Smooth muscle cell (in vitro differentiated cells): Measurements from ENCODE around the gene HTR2B. TPM values are rescaled to one million over a fixed set of nuclear protein-coding genes. Genes with fewer than 3 reads are reported as not detected.

ENCODE experiments used
- DNase-seq: peaks from one replicate; lab custom pipeline; 2025; ENCODE audit not compliant: unreplicated experiment; lab: John Stamatoyannopoulos, UW
- H2AFZ ChIP-seq: fragments of 200-600 bp; sonication (generic); 2 replicates; pipeline ENCODE4 v1.6.0; 2016; ENCODE audit warnings: antibody characterized with exemption, low read depth, mild to moderate bottlenecking
- H3F3A ChIP-seq: fragments of 200-600 bp; sonication (generic); 2 replicates; pipeline ENCODE4 v1.6.0; 2017; ENCODE audit warnings: antibody characterized with exemption, low read depth
- H3K27ac ChIP-seq: fragments of 200-600 bp; sonication (generic); 2 replicates; pipeline ENCODE4 v1.5.1; 2016; ENCODE audit warnings: low read depth, mild to moderate bottlenecking
- H3K27me3 ChIP-seq: fragments of 200-600 bp; sonication (generic); 2 replicates; pipeline ENCODE4 v1.6.1; 2016; ENCODE audit warnings: low read depth, mild to moderate bottlenecking
- H3K36me3 ChIP-seq: fragments of 200-600 bp; sonication (generic); 2 replicates; pipeline ENCODE4 v1.5.1; 2016; ENCODE audit warnings: low read depth
- H3K4me1 ChIP-seq: fragments of 200-600 bp; sonication (generic); 2 replicates; pipeline ENCODE4 v1.5.1; 2016; ENCODE audit warnings: low read depth
- H3K4me2 ChIP-seq: fragments of 200-600 bp; sonication (generic); 2 replicates; pipeline ENCODE4 v1.6.0; 2016; ENCODE audit warnings: mild to moderate bottlenecking
- H3K4me3 ChIP-seq: fragments of 200-600 bp; sonication (generic); 2 replicates; pipeline ENCODE4 v1.5.1; 2016; ENCODE audit warnings: mild to moderate bottlenecking
- H3K79me2 ChIP-seq: fragments of 200-600 bp; sonication (generic); 2 replicates; pipeline ENCODE4 v1.6.0; 2016; ENCODE audit warnings: low read depth, mild to moderate bottlenecking
- H3K9ac ChIP-seq: fragments of 200-600 bp; sonication (generic); 2 replicates; pipeline ENCODE4 v1.6.0; 2016; ENCODE audit warnings: low read depth
- H3K9me3 ChIP-seq: fragments of 200-600 bp; sonication (generic); replicated peaks from 2 replicates; pipeline ENCODE4 v1.5.1; 2016; ENCODE audit warnings: low read depth
- H4K20me1 ChIP-seq: fragments of 200-600 bp; sonication (generic); 2 replicates; pipeline ENCODE4 v1.6.0; 2016; ENCODE audit warnings: low read depth
- WGBS: methylation state at CpG from one replicate; pipeline ENCODE4 v1.1.7; 2016; ENCODE audit warnings: low lambda C conversion rate; 5-methylcytosine and 5-hydroxymethylcytosine counted together
- polyA plus RNA-seq: library from polyadenylated mRNA; unstranded; fragments of >200 nt; fragmentation: Nextera tagmentation; extraction: Ambion mirVana; gene quantifications from 2 replicates; pipeline ENCODE4 v1.2.1, GENCODE V29; 2016
- total RNA-seq: library from RNA; depleted of rRNA; stranded (reverse); fragments of >200 nt; gene quantifications from 2 replicates; pipeline ENCODE4 v1.2.3, GENCODE V29; 2014
- TF ChIP-seq, protein P1 (sequence below): fragments of 200-600 bp; sonication (generic); IDR thresholded peaks from 2 replicates; pipeline ENCODE4 v1.5.1; 2017; ENCODE audit warnings: borderline replicate concordance, mild to moderate bottlenecking, antibody characterized with exemption; ENCODE audit not compliant: insufficient read depth, poor library complexity, severe bottlenecking

The HTR2B gene
- total and polyA plus RNA-seq, 2 experiments from 2014 or later: 0.07 TPM; not detected in 1

DNA sequence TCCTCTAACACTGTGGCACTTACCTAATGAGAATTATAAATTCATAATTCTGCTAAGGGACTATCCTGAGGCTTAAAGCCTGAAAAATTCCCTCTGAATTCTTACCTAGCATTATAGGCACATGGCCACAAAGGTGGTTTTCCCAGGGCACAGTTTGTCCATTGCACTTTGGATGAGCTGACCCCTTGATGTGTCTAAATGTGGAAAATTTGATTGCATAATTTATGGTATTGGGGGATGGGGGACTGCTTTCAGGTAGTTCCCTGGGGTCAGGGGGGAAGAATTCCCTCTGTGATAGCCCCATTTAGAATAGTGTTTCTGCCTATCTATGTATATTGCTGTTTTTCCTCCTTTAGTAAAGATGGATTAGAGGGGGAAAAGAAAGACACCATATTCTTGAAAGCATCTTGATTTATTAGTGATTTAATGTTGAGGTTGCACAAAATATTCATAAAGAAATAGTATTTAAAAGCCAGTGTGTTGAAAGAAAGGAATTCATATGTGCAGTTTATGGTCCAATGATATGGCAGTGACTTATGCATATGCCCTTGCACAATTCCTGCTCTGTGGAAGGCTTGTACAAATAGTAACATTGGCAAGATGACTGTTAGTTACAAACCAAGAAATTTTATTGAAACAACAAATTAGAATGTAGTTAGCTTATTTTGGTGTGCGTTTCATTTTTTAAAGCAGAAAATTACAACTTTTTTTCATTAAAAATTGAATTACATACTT lies 8.7 kb upstream of the HTR2B start:
- Histone ChIP-seq H3K27me3 (no peaks in the 10 kb centered on the region), H3K36me3 (no peaks in the 10 kb centered on the region), H4K20me1 (peaks cover 45% of the 10 kb centered on the region), H3K9me3 (no peaks in the 10 kb centered on the region), H3K4me2 (no peak overlapping the region), H3K9ac (no peak overlapping the region), H3K27ac (no peak overlapping the region), H3F3A (peaks cover 8% of the 10 kb centered on the region), H2AFZ (no peak overlapping the region), H3K4me1 (peaks cover 4% of the 10 kb centered on the region), H3K79me2 (peaks cover 38% of the 10 kb centered on the region), H3K4me3 (no peak overlapping the region)
- TF ChIP-seq, protein P1, sequence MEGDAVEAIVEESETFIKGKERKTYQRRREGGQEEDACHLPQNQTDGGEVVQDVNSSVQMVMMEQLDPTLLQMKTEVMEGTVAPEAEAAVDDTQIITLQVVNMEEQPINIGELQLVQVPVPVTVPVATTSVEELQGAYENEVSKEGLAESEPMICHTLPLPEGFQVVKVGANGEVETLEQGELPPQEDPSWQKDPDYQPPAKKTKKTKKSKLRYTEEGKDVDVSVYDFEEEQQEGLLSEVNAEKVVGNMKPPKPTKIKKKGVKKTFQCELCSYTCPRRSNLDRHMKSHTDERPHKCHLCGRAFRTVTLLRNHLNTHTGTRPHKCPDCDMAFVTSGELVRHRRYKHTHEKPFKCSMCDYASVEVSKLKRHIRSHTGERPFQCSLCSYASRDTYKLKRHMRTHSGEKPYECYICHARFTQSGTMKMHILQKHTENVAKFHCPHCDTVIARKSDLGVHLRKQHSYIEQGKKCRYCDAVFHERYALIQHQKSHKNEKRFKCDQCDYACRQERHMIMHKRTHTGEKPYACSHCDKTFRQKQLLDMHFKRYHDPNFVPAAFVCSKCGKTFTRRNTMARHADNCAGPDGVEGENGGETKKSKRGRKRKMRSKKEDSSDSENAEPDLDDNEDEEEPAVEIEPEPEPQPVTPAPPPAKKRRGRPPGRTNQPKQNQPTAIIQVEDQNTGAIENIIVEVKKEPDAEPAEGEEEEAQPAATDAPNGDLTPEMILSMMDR: no peak
- DNase-seq: no peak
- 52% methylated on average over 1 of the region's 1 CpG for WGBS

DNA sequence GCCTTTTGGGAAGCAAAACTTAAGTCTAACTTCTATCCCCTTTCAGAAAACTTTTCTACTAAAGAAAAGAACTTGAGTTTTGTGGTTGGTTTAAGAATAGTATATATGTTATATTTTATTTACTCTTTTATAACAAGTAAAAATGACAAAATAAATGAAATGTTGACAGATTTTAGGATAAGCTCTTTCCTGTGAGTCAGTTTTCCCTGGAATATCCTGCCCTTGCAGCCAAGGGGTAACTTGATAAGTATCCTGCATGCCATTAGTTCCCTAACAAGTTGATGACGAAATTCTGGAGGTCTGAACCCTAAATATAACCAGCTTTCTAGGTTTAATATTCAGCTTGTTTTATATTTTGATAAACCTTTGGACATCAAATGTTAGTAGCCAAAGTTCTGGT lies 7.3 kb upstream of the HTR2B start:
- no peaks in the 10 kb centered on the region for H3K9me3 ChIP-seq
- WGBS: 67% methylated on average over 1 of the region's 1 CpG
- DNase-seq: no peak
- H4K20me1 ChIP-seq: peaks cover 38% of the 10 kb centered on the region
- peaks cover 4% of the 10 kb centered on the region for H3K4me1 ChIP-seq
- H2AFZ ChIP-seq: no peak overlapping the region
- no peaks in the 10 kb centered on the region for H3K36me3 ChIP-seq
- peaks cover 38% of the 10 kb centered on the region for H3K79me2 ChIP-seq
- no peak overlapping the region for H3K9ac ChIP-seq
- H3K4me2 ChIP-seq: peak overlapping the region; percentile 40
- no peak overlapping the region for H3K4me3 ChIP-seq
- TF ChIP-seq, protein P1: no peak
- no peaks in the 10 kb centered on the region for H3K27me3 ChIP-seq
- H3K27ac ChIP-seq: peak overlapping the region; percentile 56
- H3F3A ChIP-seq: peaks cover 8% of the 10 kb centered on the region

DNA sequence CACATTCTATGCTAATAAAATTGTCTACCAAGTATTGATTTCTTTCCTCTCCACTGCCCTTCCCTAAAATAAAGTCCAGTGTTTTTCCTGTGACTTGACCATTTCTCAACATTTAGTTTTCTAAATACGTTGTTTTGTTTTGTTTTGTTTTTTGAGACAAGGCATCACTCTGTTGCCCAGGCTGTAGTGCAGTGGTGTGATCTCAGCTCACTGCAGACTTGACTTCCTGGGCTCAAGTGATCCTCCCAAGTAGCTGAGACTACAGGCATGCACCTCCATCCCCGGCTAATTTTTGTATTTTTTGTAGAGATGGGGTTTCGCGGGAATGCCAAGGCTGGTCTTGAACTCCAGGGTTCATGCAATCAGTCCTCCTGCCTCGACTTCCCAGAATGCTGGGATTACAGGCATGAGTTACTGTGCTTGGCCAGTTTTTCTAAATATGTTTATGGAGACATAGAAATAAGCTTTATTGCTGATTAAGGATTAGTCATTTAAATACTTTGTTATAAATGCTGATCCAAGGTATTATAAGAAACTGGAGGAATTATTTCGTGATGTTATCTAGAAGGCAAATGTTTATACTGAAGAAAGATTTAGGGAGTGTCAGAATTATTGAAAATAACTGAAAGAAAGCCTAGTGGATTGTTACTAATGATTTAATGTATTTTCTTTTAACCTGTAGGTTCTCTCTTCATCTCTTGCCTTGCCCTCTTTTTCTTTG lies 5.7 kb upstream of the HTR2B start:
- Histone ChIP-seq H3K9ac (no peak overlapping the region), H3K27ac (no peak overlapping the region), H3F3A (peaks cover 8% of the 10 kb centered on the region), H3K4me2 (peak overlapping the region; percentile 54), H3K27me3 (no peaks in the 10 kb centered on the region), H3K79me2 (peaks cover 35% of the 10 kb centered on the region), H3K4me3 (no peak overlapping the region), H3K36me3 (no peaks in the 10 kb centered on the region), H3K9me3 (no peaks in the 10 kb centered on the region), H4K20me1 (peaks cover 37% of the 10 kb centered on the region), H3K4me1 (peaks cover 4% of the 10 kb centered on the region), H2AFZ (no peak overlapping the region)
- 92% methylated on average over 6 of the region's 6 CpGs for WGBS
- TF ChIP-seq, protein P1: no peak
- DNase-seq: no peak
